Superior temporal gyrus (tissue), 1 donor: ENCODE results near the gene NTM.
A peak's percentile ranks its signal among the peaks of the same experiment; 100 is the strongest.

ENCODE experiments used
- DNase-seq: peaks from one replicate; pipeline ENCODE4 v3.0.0-alpha.2; 2016; ENCODE audit errors: extremely low spot score

The NTM gene

DNA sequence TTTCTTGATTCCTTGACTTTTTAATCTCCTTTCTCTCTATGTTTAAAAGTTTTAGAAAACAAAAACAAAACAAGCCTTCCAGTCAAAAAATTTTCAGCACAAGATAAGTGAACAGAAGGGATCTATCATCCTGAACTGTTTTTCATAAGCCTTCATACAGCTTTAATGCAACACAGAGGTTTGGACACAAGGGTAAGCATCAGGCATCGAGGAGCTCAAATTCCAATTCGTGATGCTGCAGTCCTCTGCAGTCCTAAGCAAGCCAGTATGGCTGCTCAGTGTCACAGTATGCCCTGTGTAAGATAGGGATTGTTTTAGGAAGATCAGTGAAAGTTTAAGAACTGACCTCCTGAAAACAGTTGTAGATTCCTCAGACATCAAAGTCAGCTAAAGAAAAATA, 740.9 kb downstream of the NTM start:
- no peak for DNase-seq

DNA sequence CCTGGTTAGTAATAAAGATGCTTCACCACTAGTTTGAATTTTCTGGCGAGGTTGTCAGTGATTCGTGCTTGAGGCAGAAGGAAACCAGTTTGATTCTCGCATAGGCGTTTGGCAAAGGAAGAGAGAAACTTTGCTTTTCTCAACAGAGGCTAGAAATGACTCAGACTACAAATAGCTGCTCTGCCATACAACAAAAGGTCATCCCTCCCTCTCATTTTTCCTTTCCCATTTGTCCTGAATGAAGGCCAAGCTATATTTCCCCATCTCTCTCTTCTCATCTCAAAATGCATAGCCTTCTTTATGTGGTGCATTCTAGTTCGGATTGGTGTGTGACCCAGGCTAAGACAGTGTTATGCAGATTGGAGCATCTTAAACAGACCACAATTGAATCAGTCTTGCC, 741.4 kb downstream of the NTM start:
- DNase-seq: peak; percentile 49

DNA sequence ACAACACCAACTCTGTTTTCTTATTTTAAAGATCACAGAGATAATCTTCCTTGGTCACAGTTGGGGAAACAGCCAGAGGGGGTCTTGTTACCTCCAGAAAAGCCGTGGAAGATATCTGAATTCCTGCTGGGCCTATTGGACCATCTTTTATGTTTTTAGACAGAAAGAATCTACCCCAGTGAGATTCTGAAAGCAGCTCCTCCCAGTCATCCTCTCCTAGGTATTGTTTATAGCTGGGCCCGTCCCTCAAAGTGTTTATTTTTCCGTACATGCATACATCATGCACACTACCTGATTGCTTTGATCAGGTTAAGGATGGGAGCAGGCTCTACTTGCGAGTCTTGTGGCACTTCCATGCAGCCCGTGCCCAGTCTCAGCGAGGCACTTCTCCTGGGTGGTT, 742.4 kb downstream of the NTM start:
- DNase-seq: no peak

DNA sequence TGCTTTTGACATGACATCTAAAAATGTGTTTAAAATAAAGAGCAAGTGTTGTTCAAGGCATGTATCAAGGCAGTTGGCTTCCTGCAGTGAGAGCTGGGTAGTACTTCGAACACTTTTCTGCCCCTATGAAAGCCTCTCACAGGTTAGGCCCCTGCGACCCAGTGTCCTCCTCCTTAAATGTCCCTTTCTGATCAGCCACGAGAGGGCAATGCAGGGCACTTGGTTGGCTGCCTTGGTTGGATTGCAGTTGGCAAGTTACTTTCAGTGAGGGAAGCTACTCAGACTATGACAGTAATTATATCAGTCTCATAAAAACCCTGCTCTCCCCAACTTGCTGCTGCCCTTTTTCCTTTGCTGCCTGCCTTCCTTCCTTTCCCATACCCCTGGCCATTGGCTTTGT, 743.8 kb downstream of the NTM start:
- peak; percentile 74 for DNase-seq

DNA sequence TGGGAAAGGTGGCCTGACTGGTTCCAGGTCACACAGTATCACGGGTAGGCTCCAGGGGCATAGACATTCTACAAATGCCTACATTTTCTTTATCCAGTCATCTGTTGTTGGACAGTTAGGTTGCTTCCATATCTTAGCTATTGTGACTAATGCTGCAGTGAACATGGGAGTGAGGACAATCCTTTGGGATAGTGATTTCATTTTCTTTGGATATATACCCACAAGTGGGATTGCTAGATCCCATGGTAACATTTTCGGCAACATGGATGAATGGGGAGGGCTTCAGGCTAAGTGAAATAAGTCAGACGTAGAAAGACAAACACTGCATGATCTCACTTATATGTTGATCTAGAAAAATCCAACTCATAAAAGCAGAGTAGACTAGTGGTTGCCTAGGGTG, 744.3 kb downstream of the NTM start:
- DNase-seq: no peak

DNA sequence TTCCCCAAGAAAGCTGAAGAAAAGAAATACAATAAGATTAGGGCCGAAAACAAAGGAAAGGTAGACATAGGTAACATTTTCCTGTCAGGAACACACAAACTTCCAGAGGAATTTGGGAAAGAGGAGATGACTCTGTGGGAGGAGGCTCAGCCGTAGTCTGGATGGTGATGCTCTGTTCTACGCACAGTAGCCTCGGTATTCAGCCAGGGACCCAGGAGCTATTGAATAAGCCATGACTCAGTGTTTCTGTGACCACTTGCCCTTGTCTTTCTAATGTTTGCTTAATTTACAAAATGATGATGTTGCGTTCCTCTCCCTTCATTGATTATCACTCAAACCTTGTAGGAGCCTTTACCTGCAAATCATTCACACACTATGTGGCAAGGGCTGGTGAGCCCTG, 745.0 kb downstream of the NTM start:
- DNase-seq: no peak

DNA sequence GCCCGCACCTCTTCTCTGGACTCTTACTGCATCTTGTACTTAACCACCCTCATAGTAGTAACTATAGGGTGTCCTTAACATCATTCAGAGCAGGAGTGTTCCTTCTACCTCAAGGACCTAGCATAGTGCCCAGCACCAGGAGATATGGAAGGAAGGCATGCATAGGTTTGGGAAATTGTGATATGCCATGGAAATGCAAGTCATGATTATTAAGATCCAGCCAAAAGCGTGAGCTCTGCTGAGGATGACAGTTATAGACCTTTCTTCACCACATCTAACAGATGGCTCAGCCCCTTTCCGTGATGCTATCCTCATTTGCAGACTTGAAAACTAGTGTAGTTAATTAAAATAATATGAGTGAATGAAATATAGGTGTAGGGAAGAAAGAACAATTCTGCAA, 746.1 kb downstream of the NTM start:
- DNase-seq: no peak

DNA sequence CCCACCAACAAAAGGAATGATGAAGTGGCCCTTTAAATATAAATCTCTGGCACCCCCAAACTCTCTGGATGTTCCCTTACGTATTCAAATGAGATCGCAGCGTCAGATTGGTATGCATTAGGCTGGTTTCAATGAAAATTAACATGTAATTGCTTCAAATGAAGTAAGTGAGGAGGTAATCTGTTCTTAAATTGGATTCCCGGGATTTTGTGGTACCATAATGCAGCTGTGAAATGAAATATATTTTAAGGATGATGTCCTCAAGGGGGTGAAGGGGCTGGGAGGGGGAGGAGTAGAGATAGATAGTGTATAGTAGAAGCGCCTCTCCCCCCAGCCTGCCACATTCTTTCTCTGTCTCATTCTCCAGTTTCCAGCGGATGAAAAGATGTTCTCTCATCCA, 748.2 kb downstream of the NTM start:
- no peak for DNase-seq

DNA sequence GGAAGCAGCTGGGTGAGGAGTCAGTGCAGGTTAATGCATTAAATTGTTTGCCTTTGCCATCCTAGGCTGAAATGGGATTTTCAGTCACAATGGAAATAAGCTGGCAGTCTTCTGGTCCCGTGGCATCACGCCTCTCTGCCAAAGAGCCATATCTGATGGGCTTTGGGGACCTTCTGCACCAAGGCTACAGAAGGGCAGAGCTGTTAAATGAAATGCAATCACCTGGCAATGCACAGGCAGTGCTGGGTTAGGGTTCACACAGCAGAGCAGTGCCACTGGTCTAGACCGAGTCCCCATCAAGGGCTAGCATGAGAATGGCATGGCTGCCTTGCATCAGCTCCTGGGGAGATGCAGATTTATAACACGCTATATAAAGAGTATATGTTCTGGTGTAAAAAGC, 749.2 kb downstream of the NTM start:
- no peak for DNase-seq

DNA sequence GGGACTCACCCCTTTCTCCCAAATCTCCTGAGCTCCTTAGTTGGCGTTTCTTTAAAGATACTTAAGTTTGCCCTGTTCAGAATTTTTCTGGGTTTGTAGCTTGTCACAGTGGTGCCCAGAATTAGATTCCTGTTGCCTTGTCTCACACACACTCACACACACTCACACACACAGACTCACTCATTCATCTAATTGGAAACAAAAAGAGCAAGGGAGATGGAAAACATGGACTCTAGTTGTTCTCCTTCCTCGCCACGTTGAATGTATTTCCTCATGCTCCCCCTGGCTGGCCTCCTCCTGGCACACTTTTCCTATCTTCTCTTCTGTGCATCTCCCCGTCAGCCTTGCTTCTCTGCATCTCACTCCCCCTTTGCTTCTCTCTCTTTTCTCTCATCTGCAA, 752.3 kb downstream of the NTM start:
- DNase-seq: no peak

DNA sequence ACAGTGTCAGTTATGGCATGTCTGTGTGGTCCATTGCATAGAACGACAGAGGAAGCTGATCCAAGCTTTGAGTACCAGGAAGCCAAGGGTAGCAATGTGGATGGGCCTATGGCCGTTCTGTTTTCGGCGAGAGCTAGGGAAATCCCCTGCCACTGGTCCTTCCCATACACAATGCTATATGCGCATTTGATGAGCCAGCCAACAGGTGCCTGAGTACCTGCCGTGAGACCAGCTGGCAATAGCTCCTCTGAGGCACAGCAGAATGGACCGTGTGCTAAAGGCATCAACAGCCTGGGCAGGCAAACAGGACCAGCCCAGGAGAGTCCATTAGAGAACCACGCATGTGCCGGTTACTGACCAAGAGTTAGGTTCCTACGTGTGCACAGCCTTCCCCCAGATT, 753.0 kb downstream of the NTM start:
- DNase-seq: no peak

DNA sequence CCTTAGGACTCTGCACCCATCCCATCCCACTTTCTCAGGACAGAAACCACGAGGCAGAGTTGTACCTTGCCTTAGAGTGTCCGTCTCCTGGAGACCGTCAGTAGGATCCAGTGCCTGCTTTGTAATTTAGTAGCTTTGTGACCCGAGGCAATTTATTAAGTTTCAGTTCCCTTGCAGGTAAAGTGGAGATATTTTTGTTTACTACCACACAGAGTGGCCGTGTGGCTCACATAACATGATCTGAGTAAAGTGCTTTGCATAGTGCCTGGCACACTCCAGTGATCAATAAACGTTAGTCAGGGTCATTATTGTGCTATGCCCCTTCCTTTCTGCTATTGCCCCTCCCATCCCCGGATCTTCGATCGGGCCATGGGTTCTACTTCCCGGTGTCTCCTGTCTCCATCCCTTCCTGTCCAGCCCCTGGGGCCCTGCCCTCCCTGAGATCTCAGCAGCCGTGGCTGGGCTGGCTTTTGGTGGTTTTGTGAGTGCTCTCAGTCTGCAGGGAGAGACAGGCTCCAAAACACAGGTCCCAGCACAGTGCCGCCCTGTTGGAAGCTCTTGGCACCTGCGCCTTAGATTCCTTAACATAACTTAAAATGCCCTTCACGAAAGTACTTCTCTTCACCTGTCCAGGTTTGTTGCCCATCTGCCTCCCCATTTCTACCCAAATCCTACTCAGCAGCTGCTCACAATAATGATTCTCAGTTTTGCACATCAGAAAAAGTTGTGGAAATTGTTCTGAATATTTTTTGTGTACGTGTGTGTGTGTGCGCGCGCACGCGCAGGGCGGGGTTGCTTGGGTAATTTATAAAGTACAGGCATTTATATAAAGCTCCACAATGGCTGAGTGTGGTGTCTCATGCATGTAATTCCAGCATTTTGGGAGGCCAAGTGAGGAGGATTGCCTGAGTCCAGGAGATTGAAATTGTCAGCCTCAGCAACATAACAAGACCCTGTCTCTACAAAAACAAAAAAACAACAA, 753.7 kb downstream of the NTM start:
- no peak for DNase-seq

DNA sequence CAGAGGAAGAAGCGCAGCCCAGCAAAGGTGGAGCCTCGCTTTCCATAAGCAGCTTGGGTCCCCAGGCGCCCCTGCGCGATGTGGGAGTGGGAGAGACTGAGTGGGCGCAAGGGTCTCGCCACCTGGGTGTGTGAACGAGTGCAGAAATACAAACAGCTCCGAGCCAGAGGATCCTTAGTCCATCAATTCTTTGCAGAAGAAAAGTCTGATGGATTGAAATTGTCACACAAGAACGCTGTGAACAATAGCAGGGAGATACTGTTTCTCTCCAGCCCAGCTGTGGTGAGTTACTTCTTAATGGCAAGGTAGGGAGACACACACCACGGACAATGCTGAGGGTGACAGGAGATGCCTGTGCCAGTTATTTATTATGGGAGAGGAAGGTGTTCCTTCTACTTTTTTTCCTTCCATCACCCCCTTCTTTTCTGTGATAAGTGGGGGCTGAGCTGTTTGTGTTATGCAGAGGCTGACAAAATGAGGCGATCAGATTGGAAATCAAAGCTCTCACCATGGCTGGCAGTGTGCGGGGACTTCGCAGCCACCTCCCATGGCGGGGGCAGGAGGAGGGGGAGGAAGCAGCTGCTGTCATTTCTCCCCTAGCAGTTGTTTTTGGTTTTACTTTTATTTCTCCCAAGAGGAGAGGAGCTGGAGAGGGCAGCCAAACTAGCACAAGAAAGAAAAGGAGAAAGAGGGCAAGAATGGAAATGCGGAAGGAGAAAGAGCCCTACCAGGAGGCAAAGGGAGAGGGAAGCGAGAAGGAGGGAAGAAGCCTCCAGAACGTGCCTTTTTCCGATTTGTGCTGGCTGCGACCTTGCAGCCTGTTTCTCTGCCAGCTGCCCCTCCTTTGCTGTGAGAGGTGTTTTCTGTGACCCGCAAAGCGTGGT, 755.8 kb downstream of the NTM start:
- peak; percentile 65 for DNase-seq

DNA sequence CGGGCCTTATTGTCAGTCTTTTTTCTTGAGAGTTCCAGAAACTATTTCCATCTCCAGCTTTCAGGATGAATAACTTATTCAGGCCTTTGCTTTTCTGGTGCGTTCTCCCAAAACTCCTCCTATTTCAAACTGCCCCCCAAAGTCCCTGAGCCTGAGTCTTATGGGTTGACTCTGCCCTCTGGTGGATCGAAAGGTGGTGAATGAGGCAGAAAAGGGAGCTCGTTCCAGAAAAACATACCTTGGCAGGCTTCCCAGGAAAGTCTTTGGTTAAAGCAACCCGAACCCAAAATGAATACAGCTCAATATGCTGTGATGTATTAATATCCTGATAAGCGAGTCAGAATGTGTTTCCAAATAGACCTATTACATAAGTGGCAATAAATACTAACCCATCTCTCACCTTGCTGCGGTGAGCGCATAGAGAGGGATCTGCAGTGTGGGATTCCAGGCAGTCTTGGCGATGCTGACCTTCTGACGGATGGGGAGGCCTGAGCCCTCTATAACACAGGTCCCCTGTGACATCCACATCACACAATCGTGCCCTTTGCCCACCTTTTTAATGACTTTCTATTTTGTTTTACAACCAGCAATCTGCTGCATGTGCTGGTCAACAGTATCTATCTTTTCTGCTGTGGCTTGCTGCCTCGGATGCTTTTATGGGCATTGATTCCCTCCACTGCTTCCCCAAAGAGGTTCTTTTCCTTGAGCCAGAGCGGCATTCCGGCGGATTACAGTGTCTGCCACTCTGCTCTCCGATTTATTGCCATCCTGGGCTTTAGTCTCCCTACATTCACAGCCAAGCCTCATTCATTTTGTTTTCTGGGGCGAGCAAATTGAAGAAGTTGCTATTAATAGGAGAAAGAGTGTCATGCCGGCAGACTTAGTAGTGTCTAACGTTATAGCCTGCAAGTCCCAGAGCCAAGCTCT, 756.8 kb downstream of the NTM start:
- DNase-seq: peak; percentile 89

DNA sequence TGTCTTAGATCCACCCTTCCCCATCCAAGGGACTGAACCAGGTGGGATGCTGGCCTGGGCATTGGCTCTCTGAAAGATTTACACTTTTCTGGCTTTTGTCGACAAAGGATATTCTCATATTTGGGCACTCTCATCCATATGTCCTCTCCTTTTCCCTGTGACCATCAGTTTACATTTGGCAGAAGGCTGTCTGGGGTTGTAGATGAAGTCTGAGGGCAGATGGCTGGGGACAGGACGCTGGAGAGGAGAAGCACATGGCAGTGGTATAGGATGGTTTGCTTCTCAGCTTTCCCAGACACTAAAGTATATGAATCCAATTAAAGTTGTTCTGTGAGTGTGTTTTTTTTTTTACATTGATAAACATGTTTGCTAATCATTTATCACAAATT, 757.5 kb downstream of the NTM start:
- DNase-seq: no peak

DNA sequence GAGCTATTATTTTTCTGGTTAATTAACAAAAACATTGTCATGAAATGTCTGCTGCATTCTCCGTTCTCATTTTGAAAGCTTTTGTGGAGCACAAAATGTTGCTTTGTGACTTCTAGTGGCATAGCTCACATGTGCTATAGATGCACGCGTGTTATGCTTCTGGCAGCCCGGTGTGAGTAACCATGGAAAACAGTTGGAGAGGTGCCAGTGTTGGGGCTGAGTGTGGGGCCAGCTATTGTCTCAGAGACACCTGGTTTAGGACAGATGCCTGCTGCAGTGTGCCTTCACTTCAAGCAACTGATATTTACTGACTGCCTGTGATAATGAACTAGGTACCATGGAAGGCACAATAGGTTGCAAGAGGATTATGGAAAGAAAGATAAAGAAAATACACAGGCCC, 760.6 kb downstream of the NTM start:
- no peak for DNase-seq

DNA sequence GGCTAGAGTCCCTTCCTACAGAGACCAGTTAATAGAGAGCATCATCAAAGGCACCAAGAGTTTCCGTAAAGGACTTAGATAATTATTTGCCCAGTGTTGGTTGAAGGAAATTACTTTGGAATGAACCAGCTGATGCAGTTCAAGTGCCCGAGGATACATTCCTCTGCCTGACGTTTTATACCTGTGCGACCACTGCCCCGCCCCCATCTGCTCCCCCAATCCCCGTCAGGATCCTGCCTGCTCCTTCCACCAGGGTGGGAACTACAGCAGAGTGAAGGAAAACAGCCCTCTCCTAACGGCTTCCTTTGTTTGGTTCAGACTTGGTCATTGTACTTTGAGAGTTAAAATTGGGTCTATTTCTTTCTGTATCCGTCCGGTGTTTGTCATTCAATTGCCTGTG, 761.5 kb downstream of the NTM start:
- no peak for DNase-seq

DNA sequence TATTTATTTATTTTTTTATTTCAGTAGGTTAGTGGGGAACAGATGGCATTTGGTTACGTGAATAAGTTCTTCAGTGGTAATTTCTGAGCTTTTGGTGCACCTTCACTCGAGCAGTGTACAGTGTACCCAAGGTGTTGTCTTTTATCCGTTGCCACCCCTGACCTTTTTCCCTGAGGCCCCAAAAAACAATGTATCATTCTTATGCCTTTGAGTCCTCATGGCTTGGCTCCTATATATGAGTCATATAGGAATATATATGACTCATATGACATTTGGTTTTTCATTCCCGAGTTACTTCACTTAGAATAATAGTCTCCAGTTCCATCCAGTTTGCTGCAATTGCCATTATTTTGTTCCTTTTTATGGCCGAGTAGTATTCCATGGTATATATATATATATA, 763.9 kb downstream of the NTM start:
- no peak for DNase-seq

DNA sequence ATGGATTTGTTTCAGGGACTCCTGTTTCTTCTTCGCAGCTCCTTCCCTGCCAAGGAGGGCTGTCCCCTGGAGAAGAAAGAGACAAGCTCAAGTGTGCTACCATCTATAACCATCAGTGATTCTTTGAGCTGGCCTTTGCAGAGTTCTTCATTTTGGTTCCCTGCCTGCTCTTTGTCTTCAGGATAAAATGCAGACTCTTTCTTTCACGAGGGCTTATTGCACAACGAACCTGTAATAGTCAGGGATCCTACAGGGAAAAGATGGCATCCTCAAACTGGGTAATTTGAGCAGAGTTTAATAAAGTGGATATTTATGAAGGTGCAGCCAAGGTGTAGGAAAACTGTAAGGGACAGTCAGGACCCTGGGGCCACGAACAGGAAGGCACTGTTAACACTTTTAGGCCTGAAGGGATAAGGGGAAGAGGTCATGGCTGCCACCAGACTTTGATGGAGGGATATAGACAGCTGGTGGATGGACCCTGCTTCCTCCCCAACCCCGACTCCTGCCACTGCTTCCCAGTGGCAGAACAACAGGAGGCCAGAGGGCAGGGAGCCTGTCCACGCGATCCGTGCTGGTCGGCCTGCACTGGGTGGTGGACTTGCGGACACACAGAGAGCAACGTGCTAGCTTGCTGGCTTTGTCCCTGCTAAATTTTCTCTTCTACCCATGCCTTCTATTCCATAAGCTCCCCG, 767.0 kb downstream of the NTM start:
- no peak for DNase-seq

DNA sequence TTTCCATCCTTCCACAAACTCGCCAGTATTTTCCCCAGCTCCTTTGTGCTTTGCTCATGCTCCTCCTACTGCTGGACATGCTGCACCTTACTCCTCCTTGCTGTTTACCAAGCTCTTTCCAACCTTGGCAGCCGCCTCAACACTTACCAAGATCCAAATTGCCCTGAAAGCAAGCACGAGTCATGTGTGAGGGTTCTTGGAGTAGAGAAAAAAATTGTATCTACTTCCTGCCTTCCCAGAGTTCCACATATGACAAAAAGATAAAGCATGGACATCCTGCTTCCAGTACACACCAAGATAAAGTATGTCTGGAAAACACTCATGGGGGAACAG, 767.5 kb downstream of the NTM start:
- DNase-seq: no peak

DNA sequence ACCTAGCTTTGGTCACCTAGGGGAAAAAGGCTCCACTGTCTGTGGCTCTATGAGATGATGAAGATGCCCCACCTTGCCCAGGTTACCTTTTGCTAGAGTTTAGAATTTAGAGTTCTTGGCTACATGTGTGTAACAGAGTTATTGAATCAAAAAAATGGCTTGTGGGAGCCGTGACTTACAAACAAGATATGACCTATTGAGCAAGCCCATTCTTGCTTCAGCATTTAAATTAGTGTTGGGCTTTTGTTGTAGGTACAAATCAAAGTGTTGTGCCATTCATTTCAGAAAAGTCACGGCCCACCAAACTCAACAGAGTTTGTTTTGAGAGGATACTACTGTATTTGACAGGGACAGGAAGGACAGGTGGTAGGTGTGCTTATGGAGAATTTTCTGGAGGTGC, 768.8 kb downstream of the NTM start:
- DNase-seq: no peak
